T47D (cell line): Measurements from ENCODE around the gene NFKBIL1.

Experiments
- DNase-seq, 2 experiments: peaks; one replicate each; pipeline versions ENCODE4 v3.0.0 to v3.0.0-alpha.2; 2011 to 2012; ENCODE audit warnings: low read depth in 1 of 2, low spot score in 1 of 2
- JUND ChIP-seq: IDR thresholded peaks from 2 replicates; pipeline ENCODE4 v1.6.1; 2012; ENCODE audit warnings: low read depth
- in situ Hi-C: cut with HindIII; loops from 2 replicates; pipeline ENCODE4 v1.10.0; 2016; ENCODE audit warnings: low sequenced_read_pairs, low pct_unique_long_range_greater_than_20kb

NFKBIL1 gene

DNA sequence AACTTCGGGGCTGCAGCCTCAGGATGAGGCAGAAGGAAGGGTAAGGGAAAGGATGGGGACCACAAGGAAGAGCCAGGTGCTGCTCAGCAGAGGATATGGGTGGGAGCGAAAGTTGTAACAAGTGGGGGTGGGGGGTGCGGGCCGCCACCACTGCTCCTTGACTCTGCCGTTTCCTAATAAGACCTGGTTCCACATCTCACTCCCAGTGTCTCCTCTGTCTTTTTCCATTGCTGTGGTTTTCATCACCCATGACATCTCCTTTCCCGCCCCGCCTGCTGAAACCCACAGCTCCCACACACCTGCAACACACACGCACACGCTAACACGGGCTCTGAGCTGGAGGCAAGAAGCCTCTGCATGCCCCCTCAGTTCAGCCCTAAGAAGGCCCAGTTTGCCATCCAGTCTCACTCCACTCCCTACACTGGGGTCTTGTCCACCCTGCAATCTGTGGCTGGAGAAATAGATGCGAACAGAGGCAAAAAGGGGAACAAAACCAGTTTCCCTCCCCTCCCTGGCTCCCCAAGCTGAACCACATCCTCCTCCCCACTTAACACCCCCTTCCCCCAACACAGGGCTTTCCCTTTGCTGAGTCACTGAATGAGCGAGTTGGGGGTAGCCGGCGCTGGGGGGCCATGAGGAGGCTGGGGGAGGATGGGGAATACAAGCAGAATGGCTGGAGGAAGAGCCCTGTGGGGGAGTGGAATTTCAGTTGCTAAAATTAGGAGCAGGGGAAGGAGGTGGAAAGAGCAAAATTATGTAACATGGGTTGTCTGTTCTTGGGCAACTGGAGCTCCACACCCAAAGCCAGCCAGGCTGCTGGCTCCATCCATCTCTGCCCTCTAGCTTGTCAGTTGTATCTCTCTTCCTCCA lies 11.5 kb downstream of the NFKBIL1 start:
- no peak for TF ChIP-seq JUND
- in situ Hi-C loops = no loop called here
- DNase-seq = no peak

DNA sequence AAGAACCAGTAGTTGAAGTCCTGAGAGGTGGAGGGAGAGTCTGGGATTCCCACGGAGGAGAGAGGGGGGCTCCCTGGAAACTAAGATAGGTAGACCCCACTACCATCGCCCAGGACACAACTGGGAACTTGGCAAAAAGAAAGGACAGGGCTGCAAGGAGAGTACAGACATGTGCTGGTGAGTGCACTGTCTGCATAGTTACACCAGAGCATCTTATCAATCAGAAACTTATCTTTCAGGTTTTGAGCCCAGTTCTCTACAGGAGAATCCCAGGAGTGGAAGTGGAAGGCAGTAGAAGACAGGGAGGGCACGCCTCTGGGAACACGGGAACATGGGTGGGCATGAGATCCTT lies 12.2 kb downstream of the NFKBIL1 start:
- no peak for DNase-seq
- in situ Hi-C loops = no loop called here
- no peak for TF ChIP-seq JUND

- in situ Hi-C loops = no loop called here
- DNase-seq = no peak
- TF ChIP-seq JUND = no peak
Observed at GRCh38 chr6:31559958-31560696, 12.7 kb downstream of the NFKBIL1 start.

- TF ChIP-seq JUND = no peak
- in situ Hi-C loops = no loop called here
- no peak for DNase-seq
Observed at GRCh38 chr6:31560697-31561058, 13.3 kb downstream of the NFKBIL1 start.

DNA sequence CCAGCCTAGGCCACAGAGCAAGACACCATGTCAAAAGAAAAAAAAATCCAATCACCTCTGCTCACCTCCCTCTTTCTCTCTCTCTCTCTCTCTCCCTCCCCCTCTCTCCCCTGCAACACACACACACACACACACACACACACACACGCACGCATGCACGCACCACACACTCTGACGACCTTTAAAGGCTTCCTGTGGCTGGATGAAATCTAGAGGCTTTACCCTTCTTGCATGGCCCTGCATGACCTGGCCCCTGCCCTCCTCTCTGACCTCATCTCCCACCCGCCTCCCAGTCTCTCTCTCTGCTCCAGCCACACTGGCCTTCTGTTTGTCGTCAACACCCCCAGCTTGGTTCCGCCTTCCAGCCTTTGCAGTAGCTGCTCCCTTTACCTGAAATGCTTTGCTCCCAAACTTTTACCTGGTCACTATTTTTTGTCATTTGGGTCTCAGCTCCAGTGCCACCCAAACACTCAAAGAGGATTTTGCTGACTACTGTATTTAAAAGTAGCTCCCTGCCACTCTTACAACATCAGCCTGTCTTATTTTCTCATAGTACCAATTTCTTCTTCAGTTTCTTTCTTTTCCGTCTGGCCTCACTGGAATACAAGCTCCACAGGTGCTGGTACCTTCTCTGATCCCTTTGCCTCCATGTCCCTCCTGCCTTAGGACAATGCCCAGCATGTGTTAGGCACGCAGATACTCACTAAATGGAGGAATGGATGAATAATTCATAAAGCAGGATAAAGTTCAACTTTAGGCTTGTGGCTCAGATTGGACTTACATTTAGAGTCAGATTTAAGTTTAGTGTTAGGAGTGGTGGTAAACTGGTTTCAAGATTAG lies 20.3 kb downstream of the NFKBIL1 start:
- DNase-seq = no peak
- no peak for TF ChIP-seq JUND
- in situ Hi-C loops = no loop called here

DNA sequence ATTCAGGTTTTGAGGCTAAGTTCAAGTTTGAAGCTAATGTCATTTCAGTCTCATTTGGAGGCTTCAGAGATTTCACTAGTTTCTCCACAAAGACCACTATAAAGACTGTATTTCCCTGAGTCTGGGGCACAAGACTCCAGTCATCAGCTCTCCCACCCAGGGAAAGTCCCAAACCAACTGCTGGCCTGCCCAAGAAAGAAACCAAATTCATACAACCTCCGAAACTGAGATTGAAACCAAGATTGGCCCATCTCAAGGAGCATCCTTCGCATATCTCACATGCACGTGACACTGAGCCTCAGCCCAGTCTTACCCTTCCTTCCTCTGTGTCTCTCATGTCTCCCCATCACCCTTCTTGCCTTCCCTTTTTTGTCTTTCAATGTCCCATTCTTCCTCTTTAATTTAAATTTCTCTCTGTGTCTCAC lies 21.1 kb downstream of the NFKBIL1 start:
- in situ Hi-C loops = no loop called here
- no peak for TF ChIP-seq JUND
- no peak for DNase-seq

GRCh38 chr6:31569861-31570536 lies 22.6 kb downstream of the NFKBIL1 start:
- TF ChIP-seq JUND = no peak
- DNase-seq = no peak
- in situ Hi-C loops = no loop called here

DNA sequence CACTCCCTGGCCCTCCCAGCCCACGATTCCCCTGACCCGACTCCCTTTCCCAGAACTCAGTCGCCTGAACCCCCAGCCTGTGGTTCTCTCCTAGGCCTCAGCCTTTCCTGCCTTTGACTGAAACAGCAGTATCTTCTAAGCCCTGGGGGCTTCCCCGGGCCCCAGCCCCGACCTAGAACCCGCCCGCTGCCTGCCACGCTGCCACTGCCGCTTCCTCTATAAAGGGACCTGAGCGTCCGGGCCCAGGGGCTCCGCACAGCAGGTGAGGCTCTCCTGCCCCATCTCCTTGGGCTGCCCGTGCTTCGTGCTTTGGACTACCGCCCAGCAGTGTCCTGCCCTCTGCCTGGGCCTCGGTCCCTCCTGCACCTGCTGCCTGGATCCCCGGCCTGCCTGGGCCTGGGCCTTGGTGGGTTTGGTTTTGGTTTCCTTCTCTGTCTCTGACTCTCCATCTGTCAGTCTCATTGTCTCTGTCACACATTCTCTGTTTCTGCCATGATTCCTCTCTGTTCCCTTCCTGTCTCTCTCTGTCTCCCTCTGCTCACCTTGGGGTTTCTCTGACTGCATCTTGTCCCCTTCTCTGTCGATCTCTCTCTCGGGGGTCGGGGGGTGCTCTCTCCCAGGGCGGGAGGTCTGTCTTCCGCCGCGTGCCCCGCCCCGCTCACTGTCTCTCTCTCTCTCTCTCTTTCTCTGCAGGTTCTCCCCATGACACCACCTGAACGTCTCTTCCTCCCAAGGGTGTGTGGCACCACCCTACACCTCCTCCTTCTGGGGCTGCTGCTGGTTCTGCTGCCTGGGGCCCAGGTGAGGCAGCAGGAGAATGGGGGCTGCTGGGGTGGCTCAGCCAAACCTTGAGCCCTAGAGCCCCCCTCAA lies 24.9 kb downstream of the NFKBIL1 start, which contains the start of gene LTA:
Gene LTA (plus strand): TSS at position 249 of the 871 bp plus-strand sequence. CDS start 454 bp downstream, at position 703.
- no peak for DNase-seq
- no peak for TF ChIP-seq JUND
- in situ Hi-C loops = no loop called here

GRCh38 chr6:31573239-31574105 lies 26.1 kb downstream of the NFKBIL1 start:
- no peak for TF ChIP-seq JUND
- in situ Hi-C loops = no loop called here
- DNase-seq = no peak

GRCh38 chr6:31574106-31575061 lies 27.0 kb downstream of the NFKBIL1 start:
- no peak for DNase-seq
- TF ChIP-seq JUND = no peak
- in situ Hi-C loops = no loop called here
